ENCODE results near the gene PHOSPHO2.
"Not testable (repeated sequence)": the region's sequence is repeated elsewhere in the genome, so short reads cannot be mapped to it uniquely, and the experiment has no call there.

PHOSPHO2 gene

GRCh38 chr2:169683054-169683424, 11.2 kb upstream of the PHOSPHO2 start:
- Histone ChIP-seq H3K27ac (ENCODE audit: insufficient read depth, low read depth, low read length, poor library complexity, severe bottlenecking) (no peak overlapping the region), H3K27me3 (ENCODE audit: control insufficient read depth, insufficient read depth, low read length, poor library complexity, severe bottlenecking) (no peaks in the 10 kb centered on the region), H3K9me3 (ENCODE audit: control insufficient read depth, low read length) (no peaks in the 10 kb centered on the region), H3K4me1 (ENCODE audit: control insufficient read depth, insufficient read depth, low read length) (no peaks in the 10 kb centered on the region), H3K4me3 (ENCODE audit: insufficient read depth, low read depth, low read length) (no peak overlapping the region), H3K36me3 (ENCODE audit: control insufficient read depth, insufficient read depth, low read length) (no peaks in the 10 kb centered on the region)
- 73 to 82% methylated on average over 3 of the region's 3 CpGs for WGBS, 2 experiments

DNA sequence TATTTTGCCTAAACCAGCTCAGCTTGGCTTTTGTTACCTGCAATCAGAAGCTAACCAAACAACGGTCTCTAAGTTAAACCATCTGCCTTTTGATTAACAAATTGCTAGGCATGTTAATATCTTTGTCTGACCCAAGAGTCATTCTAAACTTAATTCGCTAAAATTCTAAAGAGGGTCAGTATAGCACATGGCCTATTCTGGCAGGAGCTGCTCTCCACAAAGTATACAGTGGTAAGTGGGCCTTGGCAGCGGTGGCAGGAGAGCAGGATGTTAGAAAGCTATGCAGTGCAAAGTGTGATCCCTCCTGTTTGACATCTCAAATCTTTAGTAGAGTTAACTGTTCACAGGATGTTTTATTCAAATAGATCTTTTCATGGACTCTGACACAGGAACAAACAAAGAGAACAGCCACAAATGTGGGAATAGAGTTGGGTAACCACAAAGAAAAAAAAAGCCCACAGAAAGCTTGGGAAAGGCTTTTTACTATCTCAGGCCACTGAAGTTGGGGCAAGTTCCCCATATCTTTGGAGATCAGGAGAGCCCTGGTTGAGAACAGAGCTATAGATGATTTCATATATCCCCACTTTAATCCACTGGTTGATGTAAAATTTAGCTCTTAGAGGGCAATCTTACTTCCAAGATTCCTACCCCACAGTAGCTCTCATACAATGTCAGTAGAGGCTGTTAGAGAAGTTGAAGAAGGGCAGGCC, 10.7 kb upstream of the PHOSPHO2 start:
- Histone ChIP-seq H3K36me3 (ENCODE audit: control insufficient read depth, insufficient read depth, low read length) (no peaks in the 10 kb centered on the region), H3K9me3 (ENCODE audit: control insufficient read depth, low read length) (no peaks in the 10 kb centered on the region), H3K4me3 (ENCODE audit: insufficient read depth, low read depth, low read length) (no peak overlapping the region), H3K27ac (ENCODE audit: insufficient read depth, low read depth, low read length, poor library complexity, severe bottlenecking) (no peak overlapping the region), H3K27me3 (ENCODE audit: control insufficient read depth, insufficient read depth, low read length, poor library complexity, severe bottlenecking) (no peaks in the 10 kb centered on the region), H3K4me1 (ENCODE audit: control insufficient read depth, insufficient read depth, low read length) (no peaks in the 10 kb centered on the region)
- WGBS, 2 experiments = 77 to 81% methylated on average over 3 of the region's 3 CpGs

GRCh38 chr2:169684135-169684565, 10.1 kb upstream of the PHOSPHO2 start:
- Histone ChIP-seq H3K36me3 (ENCODE audit: control insufficient read depth, insufficient read depth, low read length) (no peaks in the 10 kb centered on the region), H3K27me3 (ENCODE audit: control insufficient read depth, insufficient read depth, low read length, poor library complexity, severe bottlenecking) (no peaks in the 10 kb centered on the region), H3K27ac (ENCODE audit: insufficient read depth, low read depth, low read length, poor library complexity, severe bottlenecking) (no peak overlapping the region), H3K4me3 (ENCODE audit: insufficient read depth, low read depth, low read length) (no peak overlapping the region), H3K9me3 (ENCODE audit: control insufficient read depth, low read length) (no peaks in the 10 kb centered on the region), H3K4me1 (ENCODE audit: control insufficient read depth, insufficient read depth, low read length) (no peaks in the 10 kb centered on the region)
- 80 to 82% methylated on average over 3 of the region's 3 CpGs for WGBS, 2 experiments

DNA sequence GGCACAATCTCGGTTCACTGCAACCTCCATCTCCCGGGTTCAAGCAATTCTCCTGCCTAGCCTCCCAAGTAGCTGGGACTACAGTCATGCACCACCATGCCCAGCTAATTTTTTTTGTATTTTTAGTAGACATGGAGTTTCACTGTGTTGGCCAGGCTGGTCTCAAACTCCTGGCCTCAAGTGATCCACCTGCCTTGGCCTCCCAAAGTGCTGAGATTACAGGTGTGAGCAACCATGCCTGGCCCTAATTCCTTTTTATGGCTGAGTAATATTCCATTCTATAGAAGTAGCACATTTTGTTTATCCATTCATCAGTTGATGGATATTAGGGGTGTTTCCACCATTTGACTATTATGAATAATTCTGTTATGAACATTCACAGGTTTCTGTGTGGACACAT, 9.6 kb upstream of the PHOSPHO2 start:
- WGBS, 2 experiments = 87 to 93% methylated on average over 2 of the region's 2 CpGs
- H3K9me3 ChIP-seq (ENCODE audit: control insufficient read depth, low read length); H3K27me3 ChIP-seq (ENCODE audit: control insufficient read depth, insufficient read depth, low read length, poor library complexity, severe bottlenecking); H3K36me3 ChIP-seq (ENCODE audit: control insufficient read depth, insufficient read depth, low read length); H3K4me1 ChIP-seq (ENCODE audit: control insufficient read depth, insufficient read depth, low read length); H3K4me3 ChIP-seq (ENCODE audit: insufficient read depth, low read depth, low read length); H3K27ac ChIP-seq (ENCODE audit: insufficient read depth, low read depth, low read length, poor library complexity, severe bottlenecking): not testable (repeated sequence)

DNA sequence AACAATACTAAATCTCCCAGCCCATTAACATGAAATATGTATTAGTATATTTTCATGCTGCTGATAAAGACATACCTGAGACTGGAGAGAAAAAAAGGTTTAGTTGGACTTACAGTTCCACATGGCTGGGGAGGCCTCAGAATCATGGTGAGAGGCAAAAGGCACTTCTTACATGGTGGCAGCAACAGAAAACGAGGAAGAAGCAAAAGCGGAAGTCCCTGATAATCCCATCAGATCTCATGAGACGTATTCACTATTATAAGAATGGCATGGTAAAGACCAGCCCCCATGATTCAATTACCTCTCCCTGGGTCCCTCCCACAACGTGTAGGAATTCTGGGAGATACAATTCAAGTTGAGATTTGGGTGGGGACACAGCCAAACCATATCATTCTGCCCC, 7.4 kb upstream of the PHOSPHO2 start:
- not testable (repeated sequence) for H3K4me1 ChIP-seq (ENCODE audit: control insufficient read depth, insufficient read depth, low read length); H3K36me3 ChIP-seq (ENCODE audit: control insufficient read depth, insufficient read depth, low read length); H3K27ac ChIP-seq (ENCODE audit: insufficient read depth, low read depth, low read length, poor library complexity, severe bottlenecking); H3K9me3 ChIP-seq (ENCODE audit: control insufficient read depth, low read length); H3K4me3 ChIP-seq (ENCODE audit: insufficient read depth, low read depth, low read length); H3K27me3 ChIP-seq (ENCODE audit: control insufficient read depth, insufficient read depth, low read length, poor library complexity, severe bottlenecking)
- 86 to 93% methylated on average over 4 of the region's 4 CpGs for WGBS, 2 experiments

GRCh38 chr2:169687943-169688342, 6.3 kb upstream of the PHOSPHO2 start:
- H3K4me3 ChIP-seq (ENCODE audit: insufficient read depth, low read depth, low read length); H3K27ac ChIP-seq (ENCODE audit: insufficient read depth, low read depth, low read length, poor library complexity, severe bottlenecking); H3K4me1 ChIP-seq (ENCODE audit: control insufficient read depth, insufficient read depth, low read length); H3K36me3 ChIP-seq (ENCODE audit: control insufficient read depth, insufficient read depth, low read length); H3K27me3 ChIP-seq (ENCODE audit: control insufficient read depth, insufficient read depth, low read length, poor library complexity, severe bottlenecking); H3K9me3 ChIP-seq (ENCODE audit: control insufficient read depth, low read length): not testable (repeated sequence)

- WGBS, 2 experiments = 69 to 80% methylated on average over 1 of the region's 1 CpG
- no peaks in the 10 kb centered on the region for H3K9me3 ChIP-seq (ENCODE audit: control insufficient read depth, low read length)
Measured at GRCh38 chr2:169690958-169691357, 3.3 kb upstream of the PHOSPHO2 start.

DNA sequence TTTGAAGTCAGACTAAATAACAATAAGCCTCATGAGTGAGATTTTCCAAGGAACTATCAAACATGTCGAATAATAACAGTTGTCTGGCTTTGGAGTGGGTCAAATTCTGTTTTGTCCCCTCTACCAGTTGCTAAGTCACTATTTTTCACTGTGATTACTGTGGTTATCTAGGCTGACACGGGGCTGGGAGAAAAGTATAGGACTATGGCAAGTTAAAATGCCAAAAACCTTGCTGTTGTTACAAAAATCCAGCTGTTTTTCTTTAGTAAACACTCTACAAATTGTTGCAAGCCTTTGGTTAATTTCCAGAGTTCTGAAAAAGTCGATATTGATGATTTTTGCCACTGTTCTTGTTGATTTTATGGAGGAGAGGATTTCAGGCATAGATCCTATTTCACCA, 1.6 kb upstream of the PHOSPHO2 start:
- WGBS, 2 experiments = 58 to 59% methylated on average over 3 of the region's 3 CpGs
- no peaks in the 10 kb centered on the region for H3K36me3 ChIP-seq (ENCODE audit: control insufficient read depth, insufficient read depth, low read length)

More at GRCh38 chr2:169690958-169691357, 3.3 kb upstream of the PHOSPHO2 start:
- H3K36me3 ChIP-seq (ENCODE audit: control insufficient read depth, insufficient read depth, low read length) = no peaks in the 10 kb centered on the region
- H3K27me3 ChIP-seq (ENCODE audit: control insufficient read depth, insufficient read depth, low read length, poor library complexity, severe bottlenecking) = no peaks in the 10 kb centered on the region
- H3K4me3 ChIP-seq (ENCODE audit: insufficient read depth, low read depth, low read length) = no peak overlapping the region
- H3K4me1 ChIP-seq (ENCODE audit: control insufficient read depth, insufficient read depth, low read length) = no peaks in the 10 kb centered on the region
- H3K27ac ChIP-seq (ENCODE audit: insufficient read depth, low read depth, low read length, poor library complexity, severe bottlenecking) = no peak overlapping the region

GRCh38 chr2:169693360-169693759, 909 bp upstream of the PHOSPHO2 start:
- H3K4me1 ChIP-seq (ENCODE audit: control insufficient read depth, insufficient read depth, low read length) = no peaks in the 10 kb centered on the region
- H3K36me3 ChIP-seq (ENCODE audit: control insufficient read depth, insufficient read depth, low read length) = no peaks in the 10 kb centered on the region
- H3K4me3 ChIP-seq (ENCODE audit: insufficient read depth, low read depth, low read length) = peak overlapping the region; percentile 90
- 47 to 52% methylated on average over 2 to 4 of the region's 4 CpGs for WGBS, 2 experiments
- H3K9me3 ChIP-seq (ENCODE audit: control insufficient read depth, low read length) = no peaks in the 10 kb centered on the region
- no peaks in the 10 kb centered on the region for H3K27me3 ChIP-seq (ENCODE audit: control insufficient read depth, insufficient read depth, low read length, poor library complexity, severe bottlenecking)
- no peak overlapping the region for H3K27ac ChIP-seq (ENCODE audit: insufficient read depth, low read depth, low read length, poor library complexity, severe bottlenecking)

More for the DNA sequence above, 1.6 kb upstream of the PHOSPHO2 start:
- H3K9me3 ChIP-seq (ENCODE audit: control insufficient read depth, low read length) = no peaks in the 10 kb centered on the region
- H3K4me3 ChIP-seq (ENCODE audit: insufficient read depth, low read depth, low read length) = no peak overlapping the region
- H3K27ac ChIP-seq (ENCODE audit: insufficient read depth, low read depth, low read length, poor library complexity, severe bottlenecking) = no peak overlapping the region
- no peaks in the 10 kb centered on the region for H3K4me1 ChIP-seq (ENCODE audit: control insufficient read depth, insufficient read depth, low read length)
- no peaks in the 10 kb centered on the region for H3K27me3 ChIP-seq (ENCODE audit: control insufficient read depth, insufficient read depth, low read length, poor library complexity, severe bottlenecking)

GRCh38 chr2:169694894-169695260, 608 bp downstream of the PHOSPHO2 start:
- WGBS, 2 experiments = 65% methylated on average over 8 of the region's 8 CpGs
- Histone ChIP-seq H3K36me3 (ENCODE audit: control insufficient read depth, insufficient read depth, low read length) (no peaks in the 10 kb centered on the region), H3K27ac (ENCODE audit: insufficient read depth, low read depth, low read length, poor library complexity, severe bottlenecking) (peak overlapping the region; percentile 70), H3K27me3 (ENCODE audit: control insufficient read depth, insufficient read depth, low read length, poor library complexity, severe bottlenecking) (no peaks in the 10 kb centered on the region), H3K4me3 (ENCODE audit: insufficient read depth, low read depth, low read length) (peak overlapping the region; percentile 90), H3K4me1 (ENCODE audit: control insufficient read depth, insufficient read depth, low read length) (no peaks in the 10 kb centered on the region), H3K9me3 (ENCODE audit: control insufficient read depth, low read length) (no peaks in the 10 kb centered on the region)

- H3K4me1 ChIP-seq (ENCODE audit: control insufficient read depth, insufficient read depth, low read length) = no peaks in the 10 kb centered on the region
- H3K9me3 ChIP-seq (ENCODE audit: control insufficient read depth, low read length) = no peaks in the 10 kb centered on the region
- H3K36me3 ChIP-seq (ENCODE audit: control insufficient read depth, insufficient read depth, low read length) = no peaks in the 10 kb centered on the region
- H3K27me3 ChIP-seq (ENCODE audit: control insufficient read depth, insufficient read depth, low read length, poor library complexity, severe bottlenecking) = no peaks in the 10 kb centered on the region
- H3K4me3 ChIP-seq (ENCODE audit: insufficient read depth, low read depth, low read length) = no peak overlapping the region
- no peak overlapping the region for H3K27ac ChIP-seq (ENCODE audit: insufficient read depth, low read depth, low read length, poor library complexity, severe bottlenecking)
Measured at GRCh38 chr2:169696381-169696780, 2.1 kb downstream of the PHOSPHO2 start.
